MV-4-11 (cell line): Measurements from ENCODE around the gene SF3B1.
"Not testable (repeated sequence)": the region's sequence is repeated elsewhere in the genome, so short reads cannot be mapped to it uniquely, and the experiment has no call there.

Experiments
- DNase-seq: peaks from one replicate; lab custom pipeline; 2025; lab: John Stamatoyannopoulos, UW

SF3B1 gene

GRCh38 chr2:197433780-197434438 is 919 bp downstream of the SF3B1 start:
- no peak for DNase-seq

- DNase-seq = peak; percentile 17
These were observed 2.3 kb downstream of the SF3B1 start for GRCh38 chr2:197432527-197432926.

GRCh38 chr2:197431858-197432257 is 3.0 kb downstream of the SF3B1 start:
- no peak for DNase-seq

- no peak for DNase-seq
These were observed 6.8 kb downstream of the SF3B1 start for GRCh38 chr2:197427986-197428385.

GRCh38 chr2:197426723-197427603 is 7.9 kb downstream of the SF3B1 start:
- no peak for DNase-seq

GRCh38 chr2:197425550-197425949 is 9.3 kb downstream of the SF3B1 start:
- DNase-seq = no peak

- DNase-seq = no peak
These were observed 11.5 kb downstream of the SF3B1 start for GRCh38 chr2:197423307-197423706.

GRCh38 chr2:197419438-197419837 is 15.4 kb downstream of the SF3B1 start:
- DNase-seq = no peak

GRCh38 chr2:197416268-197416667 is 18.6 kb downstream of the SF3B1 start:
- DNase-seq = no peak

GRCh38 chr2:197414515-197414914 is 20.3 kb downstream of the SF3B1 start:
- DNase-seq = no peak

- no peak for DNase-seq
These were observed 20.8 kb downstream of the SF3B1 start for GRCh38 chr2:197414039-197414438.

- DNase-seq = no peak
These were observed 29.2 kb downstream of the SF3B1 start for GRCh38 chr2:197405582-197405981.

- no peak for DNase-seq
These were observed 34.8 kb downstream of the SF3B1 start for GRCh38 chr2:197399887-197400540.

GRCh38 chr2:197398913-197399312 is 35.9 kb downstream of the SF3B1 start:
- DNase-seq = no peak

- no peak for DNase-seq
These were observed 43.6 kb downstream of the SF3B1 start for GRCh38 chr2:197391220-197391717.

GRCh38 chr2:197388866-197389587 is 45.8 kb downstream of the SF3B1 start:
- no peak for DNase-seq

- no peak for DNase-seq
These were observed 47.6 kb downstream of the SF3B1 start for GRCh38 chr2:197387179-197387578.

- DNase-seq = no peak
These were observed 48.6 kb downstream of the SF3B1 start for GRCh38 chr2:197386242-197386641.

- no peak for DNase-seq
These were observed 51.0 kb downstream of the SF3B1 start for GRCh38 chr2:197383825-197384224.

GRCh38 chr2:197381641-197382040 is 53.2 kb downstream of the SF3B1 start:
- DNase-seq = no peak

- not testable (repeated sequence) for DNase-seq
These were observed 54.9 kb downstream of the SF3B1 start for GRCh38 chr2:197379918-197380309.
